Calu3 (cell line): Measurements from ENCODE around the gene ADCY5. TPM values are rescaled to one million over a fixed set of nuclear protein-coding genes. Genes with fewer than 3 reads are reported as not detected.
"Not testable (repeated sequence)": the region's sequence is repeated elsewhere in the genome, so short reads cannot be mapped to it uniquely, and the experiment has no call there.

Experiments
- BruUV-seq: library from RNA; stranded (reverse); fragments of 400-500 nt; replicated peaks from 2 replicates; lab custom pipeline; 2021; lab: Mats Ljungman, UMichigan
- CTCF ChIA-PET: fragments of 300-600 bp; sonication (Branson Sonifier 250); formaldehyde crosslinking; loops from one replicate; lab custom pipeline; 2022; ENCODE audit warnings: antibody characterized with exemption; lab: Charles Lee
- DNase-seq: peaks from one replicate; pipeline ENCODE4 v3.0.0; 2022
- H3K27ac Mint-ChIP-seq: one replicate; pipeline ENCODE4 v1.8.0; 2022; ENCODE audit warnings: mixed read lengths; ENCODE audit not compliant: unreplicated experiment
- H3K27me3 Mint-ChIP-seq: one replicate; pipeline ENCODE4 v1.8.0; 2022; ENCODE audit warnings: mixed read lengths; ENCODE audit not compliant: unreplicated experiment
- H3K36me3 Mint-ChIP-seq: one replicate; pipeline ENCODE4 v1.8.0; 2022; ENCODE audit warnings: mild to moderate bottlenecking, moderate library complexity, mixed read lengths; ENCODE audit not compliant: insufficient read depth, unreplicated experiment
- H3K4me1 Mint-ChIP-seq: one replicate; pipeline ENCODE4 v1.8.0; 2022; ENCODE audit warnings: mild to moderate bottlenecking, low read depth, mixed read lengths; ENCODE audit not compliant: unreplicated experiment
- H3K4me3 Mint-ChIP-seq: one replicate; pipeline ENCODE4 v1.8.0; 2022; ENCODE audit warnings: mild to moderate bottlenecking, low read depth, moderate library complexity, mixed read lengths; ENCODE audit not compliant: unreplicated experiment
- H3K9me3 Mint-ChIP-seq: one replicate; pipeline ENCODE4 v1.8.0; 2022; ENCODE audit warnings: low read depth, mixed read lengths; ENCODE audit not compliant: unreplicated experiment
- CTCF ChIP-seq: fragments of 200-600 bp; IDR thresholded peaks from one replicate; pipeline ENCODE4 v1.8.0; 2022; ENCODE audit warnings: antibody characterized with exemption; ENCODE audit not compliant: unreplicated experiment
- intact Hi-C: fragments of 100-400 bp; cut with micrococcal nuclease; formaldehyde crosslinking; loops from one replicate; pipeline ENCODE4 v1.10.0; 2022; ENCODE audit not compliant: unreplicated experiment
- total RNA-seq: library from RNA; stranded (reverse); gene quantifications from 2 replicates; pipeline ENCODE4 v1.2.3, GENCODE V29; 2022

The ADCY5 gene
- total RNA-seq, 1 experiment from 2014 or later = 2.5 TPM

DNA sequence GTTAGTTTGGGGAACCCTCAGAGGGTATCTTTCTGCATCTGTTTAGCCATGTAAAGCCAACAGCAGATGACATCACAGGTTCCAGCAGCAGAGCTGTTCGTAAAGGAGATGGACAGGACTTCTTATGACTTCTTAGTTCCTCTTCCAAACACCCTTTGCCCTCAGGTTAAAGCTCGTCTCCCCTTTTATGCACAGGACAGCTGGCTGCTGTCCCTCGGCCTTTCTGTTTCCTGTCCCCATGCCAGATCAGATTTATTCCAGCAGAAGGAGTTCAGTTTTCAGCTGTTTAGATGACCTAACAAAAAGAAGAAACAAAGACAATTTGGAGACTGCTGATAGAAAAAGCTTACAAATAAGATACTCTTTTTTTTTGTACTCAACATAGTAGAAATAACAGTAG is 202.0 kb downstream of the ADCY5 start:
- CTCF ChIA-PET = no interaction called here

GRCh38 chr3:123244128-123244527 is 204.8 kb downstream of the ADCY5 start:
- CTCF ChIA-PET = no interaction called here
- H3K27ac Mint-ChIP-seq = no peak overlapping the region

More for the DNA sequence above, 202.0 kb downstream of the ADCY5 start:
- H3K9me3 Mint-ChIP-seq = no peaks in the 10 kb centered on the region
- H3K36me3 Mint-ChIP-seq = no peaks in the 10 kb centered on the region
- no peaks in the 10 kb centered on the region for H3K4me1 Mint-ChIP-seq
- no peak overlapping the region for H3K4me3 Mint-ChIP-seq
- H3K27me3 Mint-ChIP-seq = no peaks in the 10 kb centered on the region
- H3K27ac Mint-ChIP-seq = no peak overlapping the region
- no peak for DNase-seq
- no peak for TF ChIP-seq CTCF
- BruUV-seq = no TSS peak
- intact Hi-C loops = no loop called here

GRCh38 chr3:123239756-123240155 is 209.1 kb downstream of the ADCY5 start:
- Mint-ChIP-seq H3K4me3 (no peak overlapping the region), H3K36me3 (peaks cover 5% of the 10 kb centered on the region), H3K27ac (no peak overlapping the region), H3K27me3 (no peaks in the 10 kb centered on the region), H3K9me3 (no peaks in the 10 kb centered on the region), H3K4me1 (peaks cover 12% of the 10 kb centered on the region)
- intact Hi-C loops = no loop called here
- no peak for TF ChIP-seq CTCF
- BruUV-seq = no TSS peak
- DNase-seq = no peak
- CTCF ChIA-PET = no interaction called here

More at GRCh38 chr3:123244128-123244527, 204.8 kb downstream of the ADCY5 start:
- Mint-ChIP-seq H3K4me3 (no peak overlapping the region), H3K4me1 (no peaks in the 10 kb centered on the region), H3K27me3 (no peaks in the 10 kb centered on the region), H3K36me3 (no peaks in the 10 kb centered on the region), H3K9me3 (no peaks in the 10 kb centered on the region)
- DNase-seq = peak; percentile 4
- intact Hi-C loops = no loop called here
- no TSS peak for BruUV-seq
- TF ChIP-seq CTCF = no peak

GRCh38 chr3:123239186-123239585 is 209.7 kb downstream of the ADCY5 start:
- CTCF ChIA-PET, H3K9me3 Mint-ChIP-seq, BruUV-seq, H3K36me3 Mint-ChIP-seq, H3K27me3 Mint-ChIP-seq, H3K4me3 Mint-ChIP-seq, H3K27ac Mint-ChIP-seq, DNase-seq, intact Hi-C loops: not testable (repeated sequence)
- H3K4me1 Mint-ChIP-seq = peaks cover 12% of the 10 kb centered on the region

GRCh38 chr3:123236902-123237301 is 212.0 kb downstream of the ADCY5 start:
- no peak overlapping the region for H3K4me3 Mint-ChIP-seq
- CTCF ChIA-PET = no interaction called here
- intact Hi-C loops = no loop called here
- no peaks in the 10 kb centered on the region for H3K27me3 Mint-ChIP-seq
- BruUV-seq = no TSS peak
- peaks cover 5% of the 10 kb centered on the region for H3K36me3 Mint-ChIP-seq
- H3K4me1 Mint-ChIP-seq = peaks cover 12% of the 10 kb centered on the region
- TF ChIP-seq CTCF = no peak
- no peak overlapping the region for H3K27ac Mint-ChIP-seq
- DNase-seq = no peak
- no peaks in the 10 kb centered on the region for H3K9me3 Mint-ChIP-seq

Other genes starting within 250 kb of the ADCY5 start
- gene SEC22A, start 247.1 kb downstream of the ADCY5 start, total RNA-seq = 15.6 and 18.6 TPM in 2 replicates
- gene HACD2, start 136.0 kb upstream of the ADCY5 start, total RNA-seq = 55.4 and 69.0 TPM in 2 replicates